ENCODE measurements around the gene ZFP3.
"Not testable (repeated sequence)": the region's sequence is repeated elsewhere in the genome, so short reads cannot be mapped to it uniquely, and the experiment has no call there.

The ZFP3 gene

GRCh38 chr17:5135726-5136579 is 57.7 kb downstream of the ZFP3 start:
- Histone ChIP-seq H3K4me2 (ENCODE audit: low read length) (no peak overlapping the region), H3K4me1 (no peaks in the 10 kb centered on the region), H3K27me3 (ENCODE audit: control insufficient read depth, insufficient read depth, low read length) (no peaks in the 10 kb centered on the region), H3K79me2 (no peaks in the 10 kb centered on the region), H3K27ac (no peak overlapping the region), H3K4me3 (ENCODE audit: low read depth, low read length) (no peak overlapping the region), H3K9me3 (ENCODE audit: control insufficient read depth, low read length) (no peaks in the 10 kb centered on the region), H3K9ac (no peak overlapping the region), H3K36me3 (ENCODE audit: control insufficient read depth, insufficient read depth, low read length) (no peaks in the 10 kb centered on the region), H2AFZ (no peak overlapping the region)
- TF ChIP-seq, protein P1, sequence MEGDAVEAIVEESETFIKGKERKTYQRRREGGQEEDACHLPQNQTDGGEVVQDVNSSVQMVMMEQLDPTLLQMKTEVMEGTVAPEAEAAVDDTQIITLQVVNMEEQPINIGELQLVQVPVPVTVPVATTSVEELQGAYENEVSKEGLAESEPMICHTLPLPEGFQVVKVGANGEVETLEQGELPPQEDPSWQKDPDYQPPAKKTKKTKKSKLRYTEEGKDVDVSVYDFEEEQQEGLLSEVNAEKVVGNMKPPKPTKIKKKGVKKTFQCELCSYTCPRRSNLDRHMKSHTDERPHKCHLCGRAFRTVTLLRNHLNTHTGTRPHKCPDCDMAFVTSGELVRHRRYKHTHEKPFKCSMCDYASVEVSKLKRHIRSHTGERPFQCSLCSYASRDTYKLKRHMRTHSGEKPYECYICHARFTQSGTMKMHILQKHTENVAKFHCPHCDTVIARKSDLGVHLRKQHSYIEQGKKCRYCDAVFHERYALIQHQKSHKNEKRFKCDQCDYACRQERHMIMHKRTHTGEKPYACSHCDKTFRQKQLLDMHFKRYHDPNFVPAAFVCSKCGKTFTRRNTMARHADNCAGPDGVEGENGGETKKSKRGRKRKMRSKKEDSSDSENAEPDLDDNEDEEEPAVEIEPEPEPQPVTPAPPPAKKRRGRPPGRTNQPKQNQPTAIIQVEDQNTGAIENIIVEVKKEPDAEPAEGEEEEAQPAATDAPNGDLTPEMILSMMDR (IDR thresholded peaks at IDR 0.05), result no peak

- H3K79me2 ChIP-seq; H2AFZ ChIP-seq; H3K36me3 ChIP-seq (ENCODE audit: control insufficient read depth, insufficient read depth, low read length): not testable (repeated sequence)
These were observed 58.5 kb downstream of the ZFP3 start for GRCh38 chr17:5136580-5137412.

GRCh38 chr17:5137511-5138197 is 59.4 kb downstream of the ZFP3 start:
- H3K4me3 ChIP-seq (ENCODE audit: low read depth, low read length); H3K9me3 ChIP-seq (ENCODE audit: control insufficient read depth, low read length); H3K4me1 ChIP-seq; H3K27ac ChIP-seq; H3K27me3 ChIP-seq (ENCODE audit: control insufficient read depth, insufficient read depth, low read length); H3K9ac ChIP-seq; H3K36me3 ChIP-seq (ENCODE audit: control insufficient read depth, insufficient read depth, low read length); H2AFZ ChIP-seq; H3K4me2 ChIP-seq (ENCODE audit: low read length); H3K79me2 ChIP-seq: not testable (repeated sequence)

More at GRCh38 chr17:5136580-5137412, 58.5 kb downstream of the ZFP3 start:
- H3K9ac ChIP-seq; H3K9me3 ChIP-seq (ENCODE audit: control insufficient read depth, low read length); H3K27ac ChIP-seq; H3K4me2 ChIP-seq (ENCODE audit: low read length); H3K4me3 ChIP-seq (ENCODE audit: low read depth, low read length); H3K27me3 ChIP-seq (ENCODE audit: control insufficient read depth, insufficient read depth, low read length); H3K4me1 ChIP-seq: not testable (repeated sequence)

DNA sequence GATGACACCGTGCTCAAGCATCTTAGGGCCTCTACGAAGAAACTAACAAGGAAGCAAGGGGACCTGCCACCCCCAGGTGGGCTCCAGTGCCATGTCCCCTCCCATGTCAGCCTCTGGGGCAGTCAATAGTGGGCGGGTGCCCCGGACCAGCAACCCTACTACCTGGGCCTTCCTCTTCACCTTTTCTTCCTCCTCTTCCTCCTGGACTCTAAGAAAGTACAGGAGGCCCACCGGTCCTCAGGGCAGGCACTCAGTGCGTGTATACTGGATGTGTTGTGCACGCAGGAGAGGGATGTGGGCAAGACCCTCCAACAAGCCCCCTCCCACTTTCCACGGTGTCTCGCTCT is 59.9 kb downstream of the ZFP3 start:
- not testable (repeated sequence) for H2AFZ ChIP-seq; H3K4me3 ChIP-seq (ENCODE audit: low read depth, low read length); H3K27ac ChIP-seq; H3K4me2 ChIP-seq (ENCODE audit: low read length); H3K9ac ChIP-seq; H3K79me2 ChIP-seq; H3K36me3 ChIP-seq (ENCODE audit: control insufficient read depth, insufficient read depth, low read length); H3K4me1 ChIP-seq; H3K9me3 ChIP-seq (ENCODE audit: control insufficient read depth, low read length); H3K27me3 ChIP-seq (ENCODE audit: control insufficient read depth, insufficient read depth, low read length)

GRCh38 chr17:5138616-5139457 is 60.6 kb downstream of the ZFP3 start:
- no peaks in the 10 kb centered on the region for H3K4me1 ChIP-seq
- H2AFZ ChIP-seq, result no peak overlapping the region
- H3K36me3 ChIP-seq (ENCODE audit: control insufficient read depth, insufficient read depth, low read length), result no peaks in the 10 kb centered on the region
- H3K9me3 ChIP-seq (ENCODE audit: control insufficient read depth, low read length), result no peaks in the 10 kb centered on the region
- TF ChIP-seq, protein P1 (IDR thresholded peaks at IDR 0.05), result no peak
- no peaks in the 10 kb centered on the region for H3K79me2 ChIP-seq
- no peak overlapping the region for H3K9ac ChIP-seq
- no peak overlapping the region for H3K27ac ChIP-seq
- no peak overlapping the region for H3K4me3 ChIP-seq (ENCODE audit: low read depth, low read length)
- no peak overlapping the region for H3K4me2 ChIP-seq (ENCODE audit: low read length)
- H3K27me3 ChIP-seq (ENCODE audit: control insufficient read depth, insufficient read depth, low read length), result no peaks in the 10 kb centered on the region

Measured in parathyroid adenoma (tissue), 2 donors.